Neuron (in vitro differentiated cells): ENCODE results near the gene CERS6.

Source experiments
- H2AFZ ChIP-seq: one replicate; pipeline ENCODE4 v1.6.1; 2013; ENCODE audit warnings: low read depth, mild to moderate bottlenecking, inconsistent platforms, low read length, moderate library complexity
- H3K27me3 ChIP-seq: one replicate; pipeline ENCODE4 v1.6.1; 2013; ENCODE audit warnings: low read length; ENCODE audit not compliant: insufficient read depth
- H3K36me3 ChIP-seq: one replicate; pipeline ENCODE4 v1.6.1; 2013; ENCODE audit warnings: low read length; ENCODE audit not compliant: insufficient read depth
- H3K4me1 ChIP-seq: one replicate; pipeline ENCODE4 v1.6.1; 2013; ENCODE audit warnings: low read length; ENCODE audit not compliant: insufficient read depth
- H3K4me3 ChIP-seq: 2 replicates; pipeline ENCODE4 v1.5.1; 2013; ENCODE audit warnings: mild to moderate bottlenecking, low read length, moderate library complexity
- H3K9me3 ChIP-seq: one replicate; pipeline ENCODE4 v1.6.1; 2013; ENCODE audit warnings: low read length

Gene CERS6

GRCh38 chr2:168669151-168669550 lies 213.1 kb downstream of the CERS6 start:
- H3K36me3 ChIP-seq: no peaks in the 10 kb centered on the region
- H3K9me3 ChIP-seq: no peaks in the 10 kb centered on the region
- H3K27me3 ChIP-seq: no peaks in the 10 kb centered on the region

GRCh38 chr2:168670478-168670877 lies 214.4 kb downstream of the CERS6 start:
- H3K36me3 ChIP-seq: no peaks in the 10 kb centered on the region
- H2AFZ ChIP-seq: no peak overlapping the region
- H3K27me3 ChIP-seq: no peaks in the 10 kb centered on the region
- H3K9me3 ChIP-seq: no peaks in the 10 kb centered on the region
- no peaks in the 10 kb centered on the region for H3K4me1 ChIP-seq
- H3K4me3 ChIP-seq: no peak overlapping the region

More at GRCh38 chr2:168669151-168669550, 213.1 kb downstream of the CERS6 start:
- no peaks in the 10 kb centered on the region for H3K4me1 ChIP-seq
- H2AFZ ChIP-seq: no peak overlapping the region
- H3K4me3 ChIP-seq: no peak overlapping the region

- Histone ChIP-seq H3K36me3 (no peaks in the 10 kb centered on the region), H3K4me1 (no peaks in the 10 kb centered on the region), H3K9me3 (no peaks in the 10 kb centered on the region), H2AFZ (no peak overlapping the region), H3K27me3 (no peaks in the 10 kb centered on the region), H3K4me3 (no peak overlapping the region)
Observed at GRCh38 chr2:168671932-168672331, 215.9 kb downstream of the CERS6 start.

- Histone ChIP-seq H3K36me3 (no peaks in the 10 kb centered on the region), H3K4me3 (no peak overlapping the region), H3K4me1 (no peaks in the 10 kb centered on the region), H3K9me3 (peaks cover 2% of the 10 kb centered on the region), H3K27me3 (no peaks in the 10 kb centered on the region), H2AFZ (no peak overlapping the region)
Observed at GRCh38 chr2:168673265-168674189, 217.5 kb downstream of the CERS6 start.

GRCh38 chr2:168678153-168678853 lies 222.2 kb downstream of the CERS6 start:
- H3K4me1 ChIP-seq: no peaks in the 10 kb centered on the region
- H3K9me3 ChIP-seq: peaks cover 2% of the 10 kb centered on the region
- H2AFZ ChIP-seq: no peak overlapping the region
- no peak overlapping the region for H3K4me3 ChIP-seq
- H3K27me3 ChIP-seq: no peaks in the 10 kb centered on the region
- H3K36me3 ChIP-seq: no peaks in the 10 kb centered on the region

GRCh38 chr2:168679081-168679480 lies 223.0 kb downstream of the CERS6 start:
- no peaks in the 10 kb centered on the region for H3K36me3 ChIP-seq
- H3K4me3 ChIP-seq: no peak overlapping the region
- H3K27me3 ChIP-seq: no peaks in the 10 kb centered on the region
- H2AFZ ChIP-seq: no peak overlapping the region
- H3K4me1 ChIP-seq: no peaks in the 10 kb centered on the region
- peaks cover 2% of the 10 kb centered on the region for H3K9me3 ChIP-seq

- no peak overlapping the region for H3K4me3 ChIP-seq
- no peaks in the 10 kb centered on the region for H3K4me1 ChIP-seq
- H2AFZ ChIP-seq: no peak overlapping the region
- H3K27me3 ChIP-seq: no peaks in the 10 kb centered on the region
- peaks cover 2% of the 10 kb centered on the region for H3K9me3 ChIP-seq
- H3K36me3 ChIP-seq: no peaks in the 10 kb centered on the region
Observed at GRCh38 chr2:168679741-168680310, 223.8 kb downstream of the CERS6 start.

GRCh38 chr2:168683996-168684395 lies 227.9 kb downstream of the CERS6 start:
- Histone ChIP-seq H3K9me3 (no peaks in the 10 kb centered on the region), H3K4me3 (no peak overlapping the region), H3K36me3 (no peaks in the 10 kb centered on the region), H3K27me3 (no peaks in the 10 kb centered on the region), H2AFZ (no peak overlapping the region), H3K4me1 (peaks cover 19% of the 10 kb centered on the region)

- no peak overlapping the region for H3K4me3 ChIP-seq
- H3K9me3 ChIP-seq: no peaks in the 10 kb centered on the region
- H3K27me3 ChIP-seq: no peaks in the 10 kb centered on the region
- no peaks in the 10 kb centered on the region for H3K36me3 ChIP-seq
- H2AFZ ChIP-seq: no peak overlapping the region
- H3K4me1 ChIP-seq: peaks cover 20% of the 10 kb centered on the region
Observed at GRCh38 chr2:168684921-168685599, 229.0 kb downstream of the CERS6 start.

GRCh38 chr2:168685600-168686451 lies 229.8 kb downstream of the CERS6 start:
- Histone ChIP-seq H3K4me1 (peaks cover 20% of the 10 kb centered on the region), H3K27me3 (no peaks in the 10 kb centered on the region), H3K4me3 (no peak overlapping the region), H3K36me3 (no peaks in the 10 kb centered on the region), H3K9me3 (no peaks in the 10 kb centered on the region), H2AFZ (no peak overlapping the region)

GRCh38 chr2:168686452-168687191 lies 230.6 kb downstream of the CERS6 start:
- Histone ChIP-seq H3K27me3 (no peaks in the 10 kb centered on the region), H3K4me1 (peaks cover 20% of the 10 kb centered on the region), H3K9me3 (no peaks in the 10 kb centered on the region), H3K36me3 (no peaks in the 10 kb centered on the region), H3K4me3 (no peak overlapping the region), H2AFZ (no peak overlapping the region)

- H3K27me3 ChIP-seq: no peaks in the 10 kb centered on the region
- no peak overlapping the region for H3K4me3 ChIP-seq
- H3K36me3 ChIP-seq: no peaks in the 10 kb centered on the region
- no peaks in the 10 kb centered on the region for H3K9me3 ChIP-seq
- H3K4me1 ChIP-seq: peaks cover 20% of the 10 kb centered on the region
- no peak overlapping the region for H2AFZ ChIP-seq
Observed at GRCh38 chr2:168687314-168687713, 231.2 kb downstream of the CERS6 start.
